GM18520 (cell line): Measurements from ENCODE around the gene IL25.
"Not testable (repeated sequence)": the region's sequence is repeated elsewhere in the genome, so short reads cannot be mapped to it uniquely, and the experiment has no call there.

Source experiments
- ATAC-seq: cut with Tn5 transposase; IDR thresholded peaks from one replicate; pipeline ENCODE4 v1.9.1; 2021; ENCODE audit not compliant: unreplicated experiment

The IL25 gene

GRCh38 chr14:23372509-23372908, at the start of gene IL25:
Gene IL25, plus strand, starts transcription at chr14:23372809.
- ATAC-seq, result no peak

- no peak for ATAC-seq
These were observed 48.7 kb upstream of the IL25 start for GRCh38 chr14:23323838-23324454.

GRCh38 chr14:23324455-23324846, 48.2 kb upstream of the IL25 start:
- no peak for ATAC-seq

GRCh38 chr14:23324993-23325392, 47.6 kb upstream of the IL25 start:
- no peak for ATAC-seq

GRCh38 chr14:23325746-23326145, 46.9 kb upstream of the IL25 start:
- ATAC-seq, result not testable (repeated sequence)

GRCh38 chr14:23326491-23327332, 45.9 kb upstream of the IL25 start:
- no peak for ATAC-seq

GRCh38 chr14:23327947-23328744, 44.5 kb upstream of the IL25 start:
- ATAC-seq, result no peak

GRCh38 chr14:23335623-23336022, 37.0 kb upstream of the IL25 start:
- no peak for ATAC-seq

GRCh38 chr14:23339506-23340268, 32.9 kb upstream of the IL25 start:
- ATAC-seq, result no peak

GRCh38 chr14:23344481-23344880, 28.1 kb upstream of the IL25 start:
- ATAC-seq, result no peak

GRCh38 chr14:23345987-23346692, 26.5 kb upstream of the IL25 start:
- no peak for ATAC-seq

GRCh38 chr14:23346693-23347405, 25.8 kb upstream of the IL25 start:
- no peak for ATAC-seq

- no peak for ATAC-seq
These were observed 25.0 kb upstream of the IL25 start for GRCh38 chr14:23347406-23348296.

- ATAC-seq, result no peak
These were observed 24.3 kb upstream of the IL25 start for GRCh38 chr14:23348297-23348655.

- ATAC-seq, result no peak
These were observed 23.3 kb upstream of the IL25 start for GRCh38 chr14:23349156-23349845.

- no peak for ATAC-seq
These were observed 20.7 kb upstream of the IL25 start for GRCh38 chr14:23351681-23352505.
